OCI-LY1 (cell line): ENCODE data around the gene NDST3.

Experiments used
- EZH2 ChIP-seq: fragments of 200-600 bp; sonication (generic), shearing (Covaris generic); IDR thresholded peaks from 2 replicates; pipeline ENCODE4 v1.8.0; 2017; ENCODE audit warnings: borderline replicate concordance, mixed run types, mild to moderate bottlenecking, antibody characterized with exemption, low read length, moderate library complexity, mixed read lengths
- TF ChIP-seq, protein P1 (sequence below): fragments of 200-600 bp; sonication (generic), shearing (Covaris generic); IDR thresholded peaks from 2 replicates; pipeline ENCODE4 v1.5.1; 2017; ENCODE audit warnings: mild to moderate bottlenecking, antibody characterized with exemption, low read length, moderate library complexity, mixed read lengths

GRCh38 chr4:118193421-118193820 is 159.1 kb downstream of the NDST3 start:
- TF ChIP-seq, protein P1, sequence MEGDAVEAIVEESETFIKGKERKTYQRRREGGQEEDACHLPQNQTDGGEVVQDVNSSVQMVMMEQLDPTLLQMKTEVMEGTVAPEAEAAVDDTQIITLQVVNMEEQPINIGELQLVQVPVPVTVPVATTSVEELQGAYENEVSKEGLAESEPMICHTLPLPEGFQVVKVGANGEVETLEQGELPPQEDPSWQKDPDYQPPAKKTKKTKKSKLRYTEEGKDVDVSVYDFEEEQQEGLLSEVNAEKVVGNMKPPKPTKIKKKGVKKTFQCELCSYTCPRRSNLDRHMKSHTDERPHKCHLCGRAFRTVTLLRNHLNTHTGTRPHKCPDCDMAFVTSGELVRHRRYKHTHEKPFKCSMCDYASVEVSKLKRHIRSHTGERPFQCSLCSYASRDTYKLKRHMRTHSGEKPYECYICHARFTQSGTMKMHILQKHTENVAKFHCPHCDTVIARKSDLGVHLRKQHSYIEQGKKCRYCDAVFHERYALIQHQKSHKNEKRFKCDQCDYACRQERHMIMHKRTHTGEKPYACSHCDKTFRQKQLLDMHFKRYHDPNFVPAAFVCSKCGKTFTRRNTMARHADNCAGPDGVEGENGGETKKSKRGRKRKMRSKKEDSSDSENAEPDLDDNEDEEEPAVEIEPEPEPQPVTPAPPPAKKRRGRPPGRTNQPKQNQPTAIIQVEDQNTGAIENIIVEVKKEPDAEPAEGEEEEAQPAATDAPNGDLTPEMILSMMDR, result no peak
- TF ChIP-seq EZH2, result no peak
